ENCODE data around the gene PRICKLE1.

Gene PRICKLE1

GRCh38 chr12:42446761-42447160, 142.8 kb downstream of the PRICKLE1 start:
- DNase-seq, result no peak

GRCh38 chr12:42445891-42446290, 143.7 kb downstream of the PRICKLE1 start:
- no peak for DNase-seq

- no peak for DNase-seq
Observed at GRCh38 chr12:42444192-42444943, 145.2 kb downstream of the PRICKLE1 start.

- no peak for DNase-seq
Observed at GRCh38 chr12:42442888-42443287, 146.7 kb downstream of the PRICKLE1 start.

GRCh38 chr12:42442311-42442759, 147.2 kb downstream of the PRICKLE1 start:
- DNase-seq, result no peak

GRCh38 chr12:42440608-42441007, 148.9 kb downstream of the PRICKLE1 start:
- no peak for DNase-seq

GRCh38 chr12:42432517-42433140, 156.9 kb downstream of the PRICKLE1 start:
- DNase-seq, result no peak

GRCh38 chr12:42428850-42429249, 160.7 kb downstream of the PRICKLE1 start:
- no peak for DNase-seq

- no peak for DNase-seq
Observed at GRCh38 chr12:42426746-42427145, 162.8 kb downstream of the PRICKLE1 start.

GRCh38 chr12:42422785-42423184, 166.8 kb downstream of the PRICKLE1 start:
- DNase-seq, result no peak

- no peak for DNase-seq
Observed at GRCh38 chr12:42421844-42422779, 167.4 kb downstream of the PRICKLE1 start.

GRCh38 chr12:42420395-42420794, 169.2 kb downstream of the PRICKLE1 start:
- no peak for DNase-seq

- DNase-seq, result no peak
Observed at GRCh38 chr12:42410340-42410739, 179.2 kb downstream of the PRICKLE1 start.

- DNase-seq, result no peak
Observed at GRCh38 chr12:42409471-42409870, 180.1 kb downstream of the PRICKLE1 start.

- DNase-seq, result no peak
Observed at GRCh38 chr12:42407306-42407705, 182.2 kb downstream of the PRICKLE1 start.

Data from activated T-cell treated with anti-CD3 and anti-CD28 coated beads for 4 hours (primary cell).